Activated B cell treated with CpG ODN at 0.5 μM for 24 hours (primary cell): ENCODE data around the gene TAGAP. TPM values are rescaled to one million over a fixed set of nuclear protein-coding genes. Genes with fewer than 3 reads are reported as not detected.

Source experiments
- ATAC-seq: fragments of 200-7000 bp; cut with Tn5 transposase; one replicate; pipeline ENCODE4 v1.10.0; 2021; ENCODE audit warnings: low read depth, mild to moderate bottlenecking, moderate library complexity
- CTCF ChIA-PET: fragments of 350-600 bp; sonication (Branson Sonifier 250); formaldehyde crosslinking; loops from one replicate; lab custom pipeline; 2021; ENCODE audit warnings: antibody characterized with exemption; lab: Charles Lee
- POLR2A ChIA-PET: fragments of 350-600 bp; sonication (Branson Sonifier 250); formaldehyde crosslinking; loops from one replicate; lab custom pipeline; 2021; ENCODE audit warnings: antibody characterized with exemption; lab: Charles Lee
- DNase-seq: peaks from one replicate; pipeline ENCODE4 v3.0.0; 2022
- H3K27ac Mint-ChIP-seq: one replicate; pipeline ENCODE4 v1.8.0; 2020; ENCODE audit warnings: mixed read lengths
- H3K27me3 Mint-ChIP-seq: one replicate; pipeline ENCODE4 v1.8.0; 2021; ENCODE audit warnings: mixed read lengths
- H3K36me3 Mint-ChIP-seq: one replicate; pipeline ENCODE4 v1.8.0; 2021; ENCODE audit warnings: low read depth, mixed read lengths
- H3K4me1 Mint-ChIP-seq: one replicate; pipeline ENCODE4 v1.8.0; 2021; ENCODE audit warnings: mixed read lengths
- H3K4me3 Mint-ChIP-seq: one replicate; pipeline ENCODE4 v1.8.0; 2020; ENCODE audit warnings: mild to moderate bottlenecking, mixed read lengths
- H3K9me3 Mint-ChIP-seq: one replicate; pipeline ENCODE4 v1.8.0; 2020; ENCODE audit warnings: mixed read lengths
- intact Hi-C: fragments of 100-400 bp; cut with micrococcal nuclease; formaldehyde crosslinking; loops from one replicate; pipeline ENCODE4 v1.15.1; 2024
- total RNA-seq: library from RNA; stranded (reverse); gene quantifications from 2 replicates; pipeline ENCODE4 v1.2.3, GENCODE V29; 2022
- TF ChIP-seq, protein P1 (sequence below): fragments of 200-600 bp; IDR thresholded peaks from one replicate; pipeline ENCODE4 v1.8.0; 2022; ENCODE audit warnings: antibody characterized with exemption, mild to moderate bottlenecking

Gene TAGAP
- total RNA-seq, 1 donor from 2014 or later: 129 TPM

DNA sequence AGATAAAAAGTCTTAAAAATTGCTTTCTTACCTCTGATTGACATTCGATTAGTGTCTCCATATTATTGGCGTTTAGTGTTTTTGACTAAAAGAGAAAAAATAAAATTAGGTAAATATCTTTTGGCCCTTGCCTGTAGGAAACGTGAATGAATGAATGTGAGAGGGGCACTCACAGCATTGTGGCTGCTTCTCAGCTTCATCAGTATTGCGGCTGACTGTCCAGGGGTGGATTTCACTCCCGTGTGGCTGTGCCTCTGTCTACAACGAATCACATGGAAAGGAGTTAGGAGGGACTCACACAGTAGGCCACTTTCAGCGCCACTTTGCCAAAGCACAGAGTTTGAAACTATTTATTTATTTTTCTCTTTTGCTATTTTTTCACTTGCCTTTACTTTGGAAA lies 844 bp downstream of the TAGAP start:
- peaks cover 59% of the 10 kb centered on the region for H3K36me3 Mint-ChIP-seq
- intact Hi-C loops: loop anchor here (2.0 kb wide), 3 partner anchors 225 to 683 kb away; partner anchors contain the start of genes EZR and WTAP

DNA sequence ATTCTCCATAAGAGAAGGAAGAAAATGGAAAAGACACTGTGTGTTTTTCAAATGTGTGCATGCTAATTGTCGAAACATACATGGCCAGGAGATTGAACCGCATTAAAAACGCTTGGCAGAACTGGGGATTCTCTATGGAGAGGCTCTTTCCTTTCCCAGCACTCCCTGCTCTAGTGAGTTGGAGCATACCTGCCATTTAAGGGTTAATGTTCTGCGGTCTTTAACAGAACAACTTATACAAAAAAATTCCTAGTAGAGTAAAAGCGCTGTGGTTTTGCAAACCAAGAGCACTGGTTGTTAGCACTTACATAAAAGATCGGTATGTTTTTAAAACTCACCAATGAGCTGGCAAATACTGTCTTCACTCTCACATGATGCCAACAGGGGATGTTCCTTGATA lies 1.5 kb downstream of the TAGAP start:
- CTCF ChIA-PET: interaction anchor here (0.7 to 9.9 kb wide), 14 partner anchors 14 to 91 kb away, joined by 3 to 115 read pairs (median 5); no protein-coding TSS in a partner anchor
- peaks cover 66% of the 10 kb centered on the region for H3K36me3 Mint-ChIP-seq
- POLR2A ChIA-PET: interaction anchor here (0.9 to 11.4 kb wide), 18 partner anchors 11 to 174 kb away, joined by 4 to 1007 read pairs (median 12); partner anchors contain the start of gene RSPH3
- no peak for DNase-seq
- no peaks in the 10 kb centered on the region for H3K9me3 Mint-ChIP-seq
- H3K4me3 Mint-ChIP-seq: peak overlapping the region; percentile 99
- peak overlapping the region; percentile 100 for H3K27ac Mint-ChIP-seq
- TF ChIP-seq, protein P1, sequence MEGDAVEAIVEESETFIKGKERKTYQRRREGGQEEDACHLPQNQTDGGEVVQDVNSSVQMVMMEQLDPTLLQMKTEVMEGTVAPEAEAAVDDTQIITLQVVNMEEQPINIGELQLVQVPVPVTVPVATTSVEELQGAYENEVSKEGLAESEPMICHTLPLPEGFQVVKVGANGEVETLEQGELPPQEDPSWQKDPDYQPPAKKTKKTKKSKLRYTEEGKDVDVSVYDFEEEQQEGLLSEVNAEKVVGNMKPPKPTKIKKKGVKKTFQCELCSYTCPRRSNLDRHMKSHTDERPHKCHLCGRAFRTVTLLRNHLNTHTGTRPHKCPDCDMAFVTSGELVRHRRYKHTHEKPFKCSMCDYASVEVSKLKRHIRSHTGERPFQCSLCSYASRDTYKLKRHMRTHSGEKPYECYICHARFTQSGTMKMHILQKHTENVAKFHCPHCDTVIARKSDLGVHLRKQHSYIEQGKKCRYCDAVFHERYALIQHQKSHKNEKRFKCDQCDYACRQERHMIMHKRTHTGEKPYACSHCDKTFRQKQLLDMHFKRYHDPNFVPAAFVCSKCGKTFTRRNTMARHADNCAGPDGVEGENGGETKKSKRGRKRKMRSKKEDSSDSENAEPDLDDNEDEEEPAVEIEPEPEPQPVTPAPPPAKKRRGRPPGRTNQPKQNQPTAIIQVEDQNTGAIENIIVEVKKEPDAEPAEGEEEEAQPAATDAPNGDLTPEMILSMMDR: no peak
- H3K4me1 Mint-ChIP-seq: peaks cover 76% of the 10 kb centered on the region
- no peaks in the 10 kb centered on the region for H3K27me3 Mint-ChIP-seq
- intact Hi-C loops: loop anchor here (2.0 kb wide), 3 partner anchors 224 to 684 kb away; partner anchors contain the start of genes EZR and WTAP
- no peak for ATAC-seq

More for the DNA sequence above, 844 bp downstream of the TAGAP start:
- ChIA-PET POLR2A (interaction anchor here (0.6 to 11.4 kb wide), 23 partner anchors 8 to 328 kb away, joined by 3 to 1007 read pairs (median 10); partner anchors contain the start of gene RSPH3), CTCF (interaction anchor here (0.9 to 9.9 kb wide), 13 partner anchors 13 to 91 kb away, joined by 3 to 115 read pairs (median 6); no protein-coding TSS in a partner anchor)
- DNase-seq: no peak
- H3K27me3 Mint-ChIP-seq: no peaks in the 10 kb centered on the region
- peaks cover 72% of the 10 kb centered on the region for H3K4me1 Mint-ChIP-seq
- no peaks in the 10 kb centered on the region for H3K9me3 Mint-ChIP-seq
- no peak for ATAC-seq
- H3K4me3 Mint-ChIP-seq: peak overlapping the region; percentile 99
- TF ChIP-seq, protein P1: no peak
- H3K27ac Mint-ChIP-seq: peak overlapping the region; percentile 100

DNA sequence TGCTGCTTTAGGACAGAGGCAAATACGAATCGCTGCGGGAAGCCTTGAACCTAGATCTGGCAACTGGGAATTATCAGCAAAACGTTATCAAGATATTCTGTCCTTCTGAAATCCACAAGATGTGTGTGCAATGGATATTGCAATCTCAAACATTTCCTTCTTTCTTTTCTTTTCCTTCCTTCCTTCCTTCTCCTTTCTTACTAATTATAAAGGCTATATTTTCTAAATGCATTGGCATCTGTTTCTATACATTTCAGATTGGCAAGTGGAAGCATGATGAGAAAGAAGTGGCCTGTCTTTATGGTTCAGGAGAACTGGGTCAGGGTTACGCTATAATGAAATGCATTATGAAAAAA lies 2.0 kb downstream of the TAGAP start:
- ATAC-seq (no peak), DNase-seq (no peak)
- H3K27me3 Mint-ChIP-seq: no peaks in the 10 kb centered on the region
- H3K36me3 Mint-ChIP-seq: peaks cover 70% of the 10 kb centered on the region
- H3K4me1 Mint-ChIP-seq: peaks cover 76% of the 10 kb centered on the region
- TF ChIP-seq, protein P1: no peak
- peak overlapping the region; percentile 99 for H3K4me3 Mint-ChIP-seq
- no peaks in the 10 kb centered on the region for H3K9me3 Mint-ChIP-seq
- peak overlapping the region; percentile 100 for H3K27ac Mint-ChIP-seq
- ChIA-PET POLR2A (interaction anchor here (1.0 to 11.4 kb wide), 13 partner anchors 12 to 92 kb away, joined by 4 to 1007 read pairs (median 13); partner anchors contain the start of gene RSPH3), CTCF (interaction anchor here (0.7 to 9.9 kb wide), 13 partner anchors 14 to 113 kb away, joined by 3 to 115 read pairs (median 6); no protein-coding TSS in a partner anchor)
- intact Hi-C loops: loop anchor here (1.0 to 2.0 kb wide), 7 partner anchors 35 to 684 kb away; partner anchors contain the start of genes EZR and WTAP

DNA sequence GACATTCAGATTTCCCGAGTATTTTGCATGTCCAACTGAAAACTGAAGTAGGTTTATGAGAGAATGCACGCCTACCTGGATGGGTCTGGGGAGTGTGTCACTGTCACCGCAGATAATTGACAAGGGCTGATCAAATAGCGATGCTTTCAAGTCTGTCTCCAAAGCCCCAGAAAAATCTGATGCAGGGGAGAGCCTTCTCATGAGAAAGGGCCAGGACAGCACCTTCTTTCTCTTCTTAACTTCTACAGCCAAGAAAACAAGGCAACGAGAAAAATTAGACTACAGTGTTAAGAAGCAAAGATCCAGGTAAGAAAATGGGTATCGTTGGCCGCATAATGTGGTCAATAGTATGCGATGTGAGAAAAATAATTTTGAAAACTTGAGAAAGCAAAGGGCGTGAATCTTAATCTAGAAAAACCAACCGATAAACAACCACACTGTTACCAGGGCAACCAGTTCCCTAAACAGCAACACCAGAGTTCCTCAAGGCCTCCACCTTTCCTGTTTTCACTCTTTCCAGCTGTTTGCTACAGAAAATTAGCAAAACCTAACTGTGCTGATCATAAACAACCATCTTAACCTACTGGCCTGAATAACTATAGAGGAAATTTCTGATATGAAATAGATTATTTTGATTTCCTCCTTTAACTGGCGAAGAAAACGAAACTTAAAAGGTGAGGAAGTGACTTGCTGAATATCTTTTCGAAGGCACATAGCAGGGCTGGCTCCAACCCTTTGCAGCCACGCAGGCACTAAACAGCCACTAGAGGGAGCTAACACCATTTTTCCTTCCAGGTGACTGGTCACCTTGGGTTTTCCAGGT lies 2.6 kb downstream of the TAGAP start:
- Mint-ChIP-seq H3K4me1 (peaks cover 76% of the 10 kb centered on the region), H3K36me3 (peaks cover 76% of the 10 kb centered on the region), H3K9me3 (no peaks in the 10 kb centered on the region), H3K27ac (peak overlapping the region; percentile 100), H3K4me3 (peak overlapping the region; percentile 99), H3K27me3 (no peaks in the 10 kb centered on the region)
- DNase-seq: no peak
- TF ChIP-seq, protein P1: peak; percentile 91
- intact Hi-C loops: loop anchor here (1.0 to 2.0 kb wide), 7 partner anchors 34 to 685 kb away; partner anchors contain the start of genes EZR and WTAP
- CTCF ChIA-PET: interaction anchor here (0.7 to 9.9 kb wide), 13 partner anchors 14 to 114 kb away, joined by 3 to 115 read pairs (median 4); no protein-coding TSS in a partner anchor
- POLR2A ChIA-PET: interaction anchor here (1.0 to 11.4 kb wide), 13 partner anchors 11 to 93 kb away, joined by 4 to 1007 read pairs (median 6); partner anchors contain the start of gene RSPH3
- ATAC-seq: peak; percentile 34
